ENCODE measurements around the gene SYNE2. TPM values are rescaled to one million over a fixed set of nuclear protein-coding genes. Genes with fewer than 3 reads are reported as not detected.

The SYNE2 gene
- total RNA-seq, 1 donor from 2014 or later = 28.4 TPM

DNA sequence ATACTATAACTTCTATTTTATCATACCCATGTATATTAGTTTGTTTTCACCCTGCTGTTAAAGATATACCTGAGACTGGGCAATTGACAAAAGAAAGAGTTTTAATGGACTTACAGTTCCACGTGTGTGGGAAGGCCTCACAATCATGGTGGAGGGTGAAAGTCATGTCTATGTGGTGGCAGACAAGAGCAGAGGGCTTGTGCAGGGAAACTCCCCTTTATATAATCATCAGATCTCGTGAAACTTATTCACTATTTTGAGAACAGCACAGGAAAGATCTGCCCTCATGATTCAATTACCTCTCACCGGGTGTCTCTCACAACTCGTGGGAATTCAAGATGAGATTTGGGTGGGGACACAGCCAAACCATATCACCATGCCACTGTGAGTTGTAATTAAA, 135.8 kb downstream of the SYNE2 start:
- H3K27me3 Mint-ChIP-seq (ENCODE audit: unreplicated experiment) = no peaks in the 10 kb centered on the region
- no peak for DNase-seq (ENCODE audit: extremely low spot score, unreplicated experiment)
- TF ChIP-seq CTCF (IDR thresholded peaks at IDR 0.05) = no peak
- peaks cover 5% of the 10 kb centered on the region for H3K36me3 Mint-ChIP-seq (ENCODE audit: unreplicated experiment)
- H3K4me1 Mint-ChIP-seq (ENCODE audit: unreplicated experiment) = no peaks in the 10 kb centered on the region
- no peak overlapping the region for H3K27ac Mint-ChIP-seq (ENCODE audit: unreplicated experiment)
- no peak overlapping the region for H3K4me3 Mint-ChIP-seq (ENCODE audit: unreplicated experiment)
- no peaks in the 10 kb centered on the region for H3K9me3 Mint-ChIP-seq (ENCODE audit: unreplicated experiment)

DNA sequence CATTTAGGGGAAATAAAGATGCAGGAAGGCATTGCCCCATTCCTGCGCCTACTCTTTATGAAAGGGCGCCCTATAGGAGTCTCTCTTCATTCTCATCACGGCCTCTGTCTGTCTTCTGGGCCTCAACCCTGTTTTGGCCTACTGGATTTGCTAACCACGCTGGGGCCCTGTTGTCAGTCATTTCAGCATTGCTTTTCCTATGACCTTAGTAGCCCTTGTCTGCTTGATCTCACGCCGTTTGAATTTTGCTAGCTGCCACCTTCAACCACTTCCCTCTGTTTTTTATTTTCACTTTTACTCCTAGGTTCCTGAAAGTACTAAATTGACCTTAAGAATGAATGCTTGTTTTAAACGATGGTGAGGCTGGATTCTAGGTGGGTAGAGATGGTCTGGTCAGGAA, 139.0 kb downstream of the SYNE2 start:
- peaks cover 5% of the 10 kb centered on the region for H3K36me3 Mint-ChIP-seq (ENCODE audit: unreplicated experiment)
- H3K4me1 Mint-ChIP-seq (ENCODE audit: unreplicated experiment) = no peaks in the 10 kb centered on the region
- no peaks in the 10 kb centered on the region for H3K27me3 Mint-ChIP-seq (ENCODE audit: unreplicated experiment)
- DNase-seq (ENCODE audit: extremely low spot score, unreplicated experiment) = no peak
- H3K9me3 Mint-ChIP-seq (ENCODE audit: unreplicated experiment) = no peaks in the 10 kb centered on the region
- no peak overlapping the region for H3K4me3 Mint-ChIP-seq (ENCODE audit: unreplicated experiment)
- TF ChIP-seq CTCF (IDR thresholded peaks at IDR 0.05) = no peak
- H3K27ac Mint-ChIP-seq (ENCODE audit: unreplicated experiment) = no peak overlapping the region

GRCh38 chr14:63992858-63993257, 140.1 kb downstream of the SYNE2 start:
- no peak for TF ChIP-seq CTCF (IDR thresholded peaks at IDR 0.05)
- Mint-ChIP-seq H3K9me3 (ENCODE audit: unreplicated experiment) (no peaks in the 10 kb centered on the region), H3K4me3 (ENCODE audit: unreplicated experiment) (no peak overlapping the region), H3K4me1 (ENCODE audit: unreplicated experiment) (no peaks in the 10 kb centered on the region), H3K27me3 (ENCODE audit: unreplicated experiment) (no peaks in the 10 kb centered on the region), H3K36me3 (ENCODE audit: unreplicated experiment) (peaks cover 9% of the 10 kb centered on the region), H3K27ac (ENCODE audit: unreplicated experiment) (no peak overlapping the region)
- no peak for DNase-seq (ENCODE audit: extremely low spot score, unreplicated experiment)

DNA sequence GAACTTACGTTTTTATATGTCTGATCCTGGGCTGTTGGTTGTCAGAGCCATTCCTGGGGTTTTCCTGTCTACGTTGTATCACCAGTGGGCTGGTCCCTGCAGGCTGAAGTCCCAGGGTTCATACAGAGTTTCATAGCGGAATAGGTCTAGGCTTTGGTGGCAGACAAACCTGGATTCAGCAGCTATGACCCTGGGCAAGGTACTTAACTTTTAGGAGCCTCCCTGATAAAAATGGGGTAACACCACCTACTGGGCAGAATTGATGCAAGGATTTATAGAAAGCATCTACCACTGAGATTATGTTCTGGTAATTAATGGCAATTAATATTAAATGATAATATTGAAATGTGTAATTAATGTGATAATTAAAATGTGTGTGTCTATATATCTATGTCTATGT, 141.2 kb downstream of the SYNE2 start:
- H3K4me1 Mint-ChIP-seq (ENCODE audit: unreplicated experiment) = no peaks in the 10 kb centered on the region
- peak; percentile 39 for TF ChIP-seq CTCF (IDR thresholded peaks at IDR 0.05)
- H3K4me3 Mint-ChIP-seq (ENCODE audit: unreplicated experiment) = no peak overlapping the region
- H3K36me3 Mint-ChIP-seq (ENCODE audit: unreplicated experiment) = peaks cover 12% of the 10 kb centered on the region
- no peaks in the 10 kb centered on the region for H3K9me3 Mint-ChIP-seq (ENCODE audit: unreplicated experiment)
- H3K27ac Mint-ChIP-seq (ENCODE audit: unreplicated experiment) = no peak overlapping the region
- no peaks in the 10 kb centered on the region for H3K27me3 Mint-ChIP-seq (ENCODE audit: unreplicated experiment)
- DNase-seq (ENCODE audit: extremely low spot score, unreplicated experiment) = no peak

- Mint-ChIP-seq H3K27ac (ENCODE audit: unreplicated experiment) (no peak overlapping the region), H3K4me3 (ENCODE audit: unreplicated experiment) (no peak overlapping the region), H3K36me3 (ENCODE audit: unreplicated experiment) (peaks cover 16% of the 10 kb centered on the region), H3K9me3 (ENCODE audit: unreplicated experiment) (peaks cover under 1% of the 10 kb centered on the region), H3K4me1 (ENCODE audit: unreplicated experiment) (no peaks in the 10 kb centered on the region), H3K27me3 (ENCODE audit: unreplicated experiment) (no peaks in the 10 kb centered on the region)
- DNase-seq (ENCODE audit: extremely low spot score, unreplicated experiment) = no peak
- no peak for TF ChIP-seq CTCF (IDR thresholded peaks at IDR 0.05)
Observed at GRCh38 chr14:63995285-63995684, 142.5 kb downstream of the SYNE2 start.

Measured in osteocyte (in vitro differentiated cells).